Suprapubic skin (tissue), 4 donors: Measurements from ENCODE around the gene PRDM12. TPM values are rescaled to one million over a fixed set of nuclear protein-coding genes. Genes with fewer than 3 reads are reported as not detected.

Experiments
- DNase-seq, 2 donors: peaks; one replicate each; pipeline ENCODE4 v3.0.0-alpha.2; 2019; ENCODE audit warnings: low spot score in 2 of 2
- H3K27ac ChIP-seq: fragments of 200-600 bp; sonication (generic); one replicate; pipeline ENCODE4 v1.5.1; 2019
- H3K27me3 ChIP-seq: fragments of 200-600 bp; sonication (generic); one replicate; pipeline ENCODE4 v1.5.1; 2019
- H3K36me3 ChIP-seq: fragments of 200-600 bp; sonication (generic); one replicate; pipeline ENCODE4 v1.5.1; 2019
- H3K4me1 ChIP-seq: fragments of 200-600 bp; sonication (generic); one replicate; pipeline ENCODE4 v1.5.1; 2019
- H3K4me3 ChIP-seq: fragments of 200-600 bp; sonication (generic); one replicate; pipeline ENCODE4 v1.5.1; 2019; ENCODE audit warnings: mild to moderate bottlenecking
- H3K9me3 ChIP-seq: fragments of 200-600 bp; sonication (generic); one replicate; pipeline ENCODE4 v1.5.1; 2019
- CTCF ChIP-seq, 2 donors: fragments of 200-600 bp in 1 of 2; fragments of 450-650 bp in 1 of 2; sonication (generic) in 1 of 2; IDR thresholded peaks; one replicate each; pipeline ENCODE4 v1.5.1; 2016 to 2019; ENCODE audit warnings: antibody characterized with exemption in 2 of 2, mild to moderate bottlenecking in 1 of 2, moderate library complexity in 1 of 2
- EP300 ChIP-seq: sonication (generic); formaldehyde crosslinking; IDR thresholded peaks from one replicate; pipeline ENCODE4 v1.6.1; 2017; ENCODE audit warnings: antibody characterized with exemption
- POLR2A ChIP-seq, 2 donors: fragments of 450-650 bp; IDR thresholded peaks; one replicate each; pipeline ENCODE4 v1.6.1; 2017; ENCODE audit warnings: antibody characterized with exemption in 2 of 2, mild to moderate bottlenecking in 2 of 2, moderate library complexity in 2 of 2
- POLR2AphosphoS5 ChIP-seq, 3 donors: sonication (generic); formaldehyde crosslinking; IDR thresholded peaks; one replicate each; pipeline ENCODE4 v1.6.1; 2017; ENCODE audit warnings: antibody characterized with exemption in 3 of 3
- WGBS: methylation state at CpG from one replicate; pipeline ENCODE4 v1.1.5; 2018; 5-methylcytosine and 5-hydroxymethylcytosine counted together
- total RNA-seq, 4 donors: library from RNA; depleted of rRNA; stranded (reverse); fragments of >200 nt; gene quantifications; one replicate each; pipeline ENCODE4 v1.1.0, GENCODE V29; 2016

PRDM12 gene
- total RNA-seq, 4 donors from 2014 or later: not detected

GRCh38 chr9:130728721-130729120, 64.3 kb downstream of the PRDM12 start:
- TF ChIP-seq CTCF (IDR thresholded peaks at IDR 0.05): no peak
- no peak for TF ChIP-seq POLR2A (IDR thresholded peaks at IDR 0.05)
- no peak for TF ChIP-seq EP300
- TF ChIP-seq POLR2AphosphoS5 (IDR thresholded peaks at IDR 0.05): no peak
- WGBS: 34% methylated on average over 3 of the region's 3 CpGs
- no peak for DNase-seq
- H3K9me3 ChIP-seq: no peaks in the 10 kb centered on the region
- H3K27me3 ChIP-seq: no peaks in the 10 kb centered on the region
- no peak overlapping the region for H3K27ac ChIP-seq
- H3K4me3 ChIP-seq: no peak overlapping the region
- no peaks in the 10 kb centered on the region for H3K36me3 ChIP-seq
- H3K4me1 ChIP-seq: peaks cover 3% of the 10 kb centered on the region

- no peaks in the 10 kb centered on the region for H3K27me3 ChIP-seq
- TF ChIP-seq POLR2AphosphoS5 (IDR thresholded peaks at IDR 0.05): no peak
- no peak for TF ChIP-seq POLR2A (IDR thresholded peaks at IDR 0.05)
- no peak for TF ChIP-seq CTCF (IDR thresholded peaks at IDR 0.05)
- no peak for TF ChIP-seq EP300
- H3K4me1 ChIP-seq: peaks cover 3% of the 10 kb centered on the region
- H3K27ac ChIP-seq: no peak overlapping the region
- H3K4me3 ChIP-seq: no peak overlapping the region
- H3K36me3 ChIP-seq: no peaks in the 10 kb centered on the region
- 97% methylated on average over 2 of the region's 2 CpGs for WGBS
- no peaks in the 10 kb centered on the region for H3K9me3 ChIP-seq
- no peak for DNase-seq
These were observed 64.8 kb downstream of the PRDM12 start for GRCh38 chr9:130729145-130729544.

- WGBS: 87% methylated on average over 2 of the region's 2 CpGs
- Histone ChIP-seq H3K4me3 (no peak overlapping the region), H3K4me1 (peaks cover 3% of the 10 kb centered on the region), H3K27ac (no peak overlapping the region), H3K36me3 (no peaks in the 10 kb centered on the region), H3K9me3 (no peaks in the 10 kb centered on the region), H3K27me3 (no peaks in the 10 kb centered on the region)
- no peak for TF ChIP-seq POLR2AphosphoS5 (IDR thresholded peaks at IDR 0.05)
- no peak for TF ChIP-seq EP300
- no peak for TF ChIP-seq CTCF (IDR thresholded peaks at IDR 0.05)
- no peak for TF ChIP-seq POLR2A (IDR thresholded peaks at IDR 0.05)
- no peak for DNase-seq
These were observed 67.0 kb downstream of the PRDM12 start for GRCh38 chr9:130731355-130731754.

GRCh38 chr9:130732136-130732535, 67.7 kb downstream of the PRDM12 start:
- H3K9me3 ChIP-seq: no peaks in the 10 kb centered on the region
- no peaks in the 10 kb centered on the region for H3K27me3 ChIP-seq
- H3K4me1 ChIP-seq: peaks cover 3% of the 10 kb centered on the region
- WGBS: 55% methylated on average over 2 of the region's 2 CpGs
- no peak for DNase-seq
- H3K36me3 ChIP-seq: no peaks in the 10 kb centered on the region
- no peak overlapping the region for H3K27ac ChIP-seq
- TF ChIP-seq POLR2AphosphoS5 (IDR thresholded peaks at IDR 0.05) (no peak), EP300 (no peak), CTCF (IDR thresholded peaks at IDR 0.05) (no peak), POLR2A (IDR thresholded peaks at IDR 0.05) (no peak)
- H3K4me3 ChIP-seq: no peak overlapping the region

Other genes starting within 250 kb of the PRDM12 start
- 100 to 1,000 TPM; 107 to 225 (median 163) TPM for gene ASS1, start 219.6 kb upstream of the PRDM12 start, total RNA-seq
- 100 to 1,000 TPM in 1 of 4 donors, 10 to 100 TPM in 3; 26.5 to 147 (median 33.7) TPM for gene FUBP3, start 85.0 kb upstream of the PRDM12 start, total RNA-seq
- 10 to 100 TPM; 19.5 to 30.4 (median 23.8) TPM for gene EXOSC2, start 29.2 kb downstream of the PRDM12 start, total RNA-seq
- gene ABL1, start 170.7 kb downstream of the PRDM12 start, total RNA-seq: 10 to 100 TPM; 31.3 to 40.4 (median 34.8) TPM
- gene QRFP, start 232.2 kb downstream of the PRDM12 start, total RNA-seq: not detected